Natural killer cell (primary cell): ENCODE data around the gene ZNF75A. TPM values are rescaled to one million over a fixed set of nuclear protein-coding genes. Genes with fewer than 3 reads are reported as not detected.

ENCODE experiments used
- ATAC-seq, 3 donors: fragments of 150-1000 bp in 2 of 3; fragments of 200-7000 bp in 1 of 3; cut with Tn5 transposase; 1 replicate in 1 of 3; 2 replicates in 2 of 3; pipeline ENCODE4 v1.10.0; 2021; ENCODE audit warnings: mild to moderate bottlenecking in 2 of 3, moderate library complexity in 2 of 3
- DNase-seq, 2 donors: peaks; one replicate each; pipeline versions ENCODE4 v3.0.0 to v3.0.0-alpha.2; 2013 to 2021; ENCODE audit warnings: mixed read lengths in 1 of 2
- H3K27ac ChIP-seq: one replicate; pipeline ENCODE4 v1.5.1; 2013; ENCODE audit warnings: mild to moderate bottlenecking, low read length
- H3K27me3 ChIP-seq: one replicate; pipeline ENCODE4 v1.6.1; 2013; ENCODE audit warnings: low read length; ENCODE audit not compliant: control insufficient read depth, insufficient read depth
- H3K36me3 ChIP-seq: one replicate; pipeline ENCODE4 v1.6.1; 2013; ENCODE audit warnings: low read length; ENCODE audit not compliant: control insufficient read depth, insufficient read depth
- H3K4me1 ChIP-seq: one replicate; pipeline ENCODE4 v1.6.1; 2013; ENCODE audit warnings: low read length; ENCODE audit not compliant: control insufficient read depth, insufficient read depth
- H3K4me3 ChIP-seq: one replicate; pipeline ENCODE4 v1.5.1; 2013; ENCODE audit warnings: low read length
- H3K9me3 ChIP-seq: one replicate; pipeline ENCODE4 v1.6.1; 2013; ENCODE audit warnings: low read length; ENCODE audit not compliant: control insufficient read depth, insufficient read depth
- H3K27ac Mint-ChIP-seq, 2 donors: one replicate each; pipeline ENCODE4 v1.8.0; 2022; ENCODE audit warnings: mild to moderate bottlenecking in 2 of 2, mixed read lengths in 2 of 2, moderate library complexity in 1 of 2
- H3K27me3 Mint-ChIP-seq, 2 donors: one replicate each; pipeline ENCODE4 v1.8.0; 2022; ENCODE audit warnings: low read depth in 2 of 2, mixed read lengths in 2 of 2
- H3K36me3 Mint-ChIP-seq: one replicate; pipeline ENCODE4 v1.8.0; 2022; ENCODE audit warnings: mixed read lengths
- H3K4me1 Mint-ChIP-seq, 2 donors: one replicate each; pipeline ENCODE4 v1.8.0; 2022; ENCODE audit warnings: mixed read lengths in 2 of 2
- H3K4me3 Mint-ChIP-seq: one replicate; pipeline ENCODE4 v1.8.0; 2022; ENCODE audit warnings: mild to moderate bottlenecking, moderate library complexity, mixed read lengths
- H3K9me3 Mint-ChIP-seq, 2 donors: one replicate each; pipeline ENCODE4 v1.8.0; 2022; ENCODE audit warnings: mixed read lengths in 2 of 2
- WGBS: methylation state at CpG from one replicate; pipeline ENCODE4 v1.1.7; 2013; ENCODE audit warnings: missing lambda C conversion rate; ENCODE audit not compliant: insufficient coverage; 5-methylcytosine and 5-hydroxymethylcytosine counted together
- intact Hi-C: fragments of 100-400 bp; cut with micrococcal nuclease; formaldehyde crosslinking; loops from one replicate; pipeline ENCODE4 v1.14.2; 2022
- total RNA-seq, 4 donors: library from RNA; stranded (reverse); fragments of 120-200 nt in 1 of 4; gene quantifications; one replicate each; pipeline versions ENCODE4 v1.2.3 to v1.2.4, GENCODE V29; 2013 to 2022
- TF ChIP-seq, protein P1 (sequence below): fragments of 200-600 bp; IDR thresholded peaks from one replicate; pipeline ENCODE4 v1.8.0; 2022; ENCODE audit warnings: antibody characterized with exemption

Gene ZNF75A
- total RNA-seq, 3 donors from 2014 or later (not counting 1 experiment from before 2014, with no cell fraction given) = 30.6 to 44.6 (median 39.0) TPM

DNA sequence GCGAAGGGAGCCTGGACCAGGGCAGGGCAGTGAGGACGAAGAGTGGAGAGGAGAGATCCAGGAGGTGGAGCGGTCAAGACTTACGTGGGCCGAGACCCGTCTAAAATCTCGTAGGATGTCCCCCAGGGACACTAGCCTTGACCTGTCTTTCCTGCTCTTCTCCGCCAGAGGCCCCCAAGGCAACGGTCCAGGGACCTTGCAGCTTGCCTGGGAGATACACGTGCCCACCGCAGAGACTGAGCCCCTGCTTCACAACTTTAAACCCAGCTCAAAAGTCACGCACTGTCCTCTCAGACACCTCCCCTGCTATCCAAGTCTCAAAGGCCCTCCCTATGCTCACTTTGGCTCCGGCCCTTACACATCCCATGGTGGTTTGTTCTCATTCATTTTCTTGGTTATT, 9.5 kb upstream of the ZNF75A start:
- peaks cover 7 to 22% of the 10 kb centered on the region in 2 donors for H3K9me3 Mint-ChIP-seq
- Histone ChIP-seq H3K36me3 (peaks cover 8% of the 10 kb centered on the region), H3K4me3 (no peak overlapping the region), H3K9me3 (peaks cover 56% of the 10 kb centered on the region), H3K27ac (no peak overlapping the region), H3K27me3 (no peaks in the 10 kb centered on the region), H3K4me1 (no peaks in the 10 kb centered on the region)
- H3K4me1 Mint-ChIP-seq = peaks cover 0 to 6% of the 10 kb centered on the region in 2 donors
- DNase-seq = no peak
- H3K27ac Mint-ChIP-seq = no peak overlapping the region
- no peak overlapping the region for H3K4me3 Mint-ChIP-seq
- peaks cover 61% of the 10 kb centered on the region for H3K36me3 Mint-ChIP-seq
- intact Hi-C loops = no loop called here
- no peak for ATAC-seq
- TF ChIP-seq, protein P1, sequence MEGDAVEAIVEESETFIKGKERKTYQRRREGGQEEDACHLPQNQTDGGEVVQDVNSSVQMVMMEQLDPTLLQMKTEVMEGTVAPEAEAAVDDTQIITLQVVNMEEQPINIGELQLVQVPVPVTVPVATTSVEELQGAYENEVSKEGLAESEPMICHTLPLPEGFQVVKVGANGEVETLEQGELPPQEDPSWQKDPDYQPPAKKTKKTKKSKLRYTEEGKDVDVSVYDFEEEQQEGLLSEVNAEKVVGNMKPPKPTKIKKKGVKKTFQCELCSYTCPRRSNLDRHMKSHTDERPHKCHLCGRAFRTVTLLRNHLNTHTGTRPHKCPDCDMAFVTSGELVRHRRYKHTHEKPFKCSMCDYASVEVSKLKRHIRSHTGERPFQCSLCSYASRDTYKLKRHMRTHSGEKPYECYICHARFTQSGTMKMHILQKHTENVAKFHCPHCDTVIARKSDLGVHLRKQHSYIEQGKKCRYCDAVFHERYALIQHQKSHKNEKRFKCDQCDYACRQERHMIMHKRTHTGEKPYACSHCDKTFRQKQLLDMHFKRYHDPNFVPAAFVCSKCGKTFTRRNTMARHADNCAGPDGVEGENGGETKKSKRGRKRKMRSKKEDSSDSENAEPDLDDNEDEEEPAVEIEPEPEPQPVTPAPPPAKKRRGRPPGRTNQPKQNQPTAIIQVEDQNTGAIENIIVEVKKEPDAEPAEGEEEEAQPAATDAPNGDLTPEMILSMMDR = no peak
- no peaks in the 10 kb centered on the region for H3K27me3 Mint-ChIP-seq
- WGBS = 94% methylated on average over 13 of the region's 13 CpGs

DNA sequence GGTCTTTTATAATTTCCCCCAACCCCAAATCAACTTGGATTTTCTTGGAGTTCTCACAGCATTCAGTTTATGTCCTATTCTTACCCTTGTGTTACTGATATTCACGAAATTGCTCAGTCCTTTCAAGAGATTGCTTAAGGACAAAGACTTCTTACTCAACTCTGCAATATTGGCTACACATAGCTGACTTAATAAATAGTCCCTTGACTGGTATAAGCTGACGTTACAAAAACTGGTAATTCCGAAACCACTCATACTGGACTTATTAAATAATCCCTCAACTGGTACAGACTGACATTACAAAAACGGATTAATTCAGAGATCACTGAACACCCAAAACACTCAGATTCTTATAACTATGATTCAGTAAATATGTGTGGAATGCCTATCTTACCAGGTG, 927 bp upstream of the ZNF75A start:
- H3K9me3 ChIP-seq = peaks cover 33% of the 10 kb centered on the region
- peaks cover 6 to 22% of the 10 kb centered on the region in 2 donors for H3K9me3 Mint-ChIP-seq
- peaks cover 37% of the 10 kb centered on the region for H3K36me3 Mint-ChIP-seq
- no peak for ATAC-seq
- H3K4me3 Mint-ChIP-seq = peak overlapping the region; percentile 76
- intact Hi-C loops = loop anchor here (10.0 kb wide), 1 partner anchor 60 kb away; no protein-coding TSS in a partner anchor
- WGBS = 82% methylated on average over 3 of the region's 4 CpGs
- peak overlapping the region; percentile 89 for H3K27ac ChIP-seq
- DNase-seq = no peak
- H3K4me3 ChIP-seq = peak overlapping the region; percentile 74
- TF ChIP-seq, protein P1 = no peak
- H3K27ac Mint-ChIP-seq = peak overlapping the region; percentile 81 to 84
- H3K27me3 Mint-ChIP-seq = no peaks in the 10 kb centered on the region
- no peaks in the 10 kb centered on the region for H3K27me3 ChIP-seq
- peaks cover 13% of the 10 kb centered on the region for H3K36me3 ChIP-seq
- peaks cover 20% of the 10 kb centered on the region for H3K4me1 ChIP-seq
- H3K4me1 Mint-ChIP-seq = peaks cover 11 to 21% of the 10 kb centered on the region in 2 donors

DNA sequence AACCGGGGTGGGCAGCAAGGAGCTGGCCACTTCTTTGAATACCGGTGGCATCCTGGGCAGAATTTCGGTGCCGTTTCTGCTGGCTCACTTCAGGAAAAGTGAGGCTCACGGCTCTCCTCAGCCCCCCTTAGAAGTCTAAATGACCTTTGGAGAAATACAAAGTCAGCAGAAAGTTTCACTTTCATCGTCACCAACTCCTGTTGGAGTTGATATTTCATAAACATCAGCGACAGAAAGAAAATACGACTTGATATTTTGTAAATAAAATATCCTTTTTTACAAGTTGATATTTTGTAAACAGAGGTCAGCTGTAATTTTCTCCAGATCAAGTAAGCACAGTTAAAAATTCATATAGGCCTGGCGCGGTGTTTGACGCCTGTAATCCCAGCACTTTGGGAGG, 781 bp downstream of the ZNF75A start:
- H3K4me1 ChIP-seq = peaks cover 20% of the 10 kb centered on the region
- peaks cover 7 to 16% of the 10 kb centered on the region in 2 donors for H3K9me3 Mint-ChIP-seq
- H3K27me3 ChIP-seq = no peaks in the 10 kb centered on the region
- 56% methylated on average over 10 of the region's 11 CpGs for WGBS
- peak overlapping the region; percentile 76 for H3K4me3 Mint-ChIP-seq
- H3K27ac ChIP-seq = peak overlapping the region; percentile 89
- peaks cover 11% of the 10 kb centered on the region for H3K36me3 ChIP-seq
- H3K9me3 ChIP-seq = peaks cover 40% of the 10 kb centered on the region
- no peak for ATAC-seq
- intact Hi-C loops = loop anchor here (10.0 kb wide), 1 partner anchor 59 kb away; no protein-coding TSS in a partner anchor
- TF ChIP-seq, protein P1 = no peak
- peaks cover 21% of the 10 kb centered on the region for H3K36me3 Mint-ChIP-seq
- peak overlapping the region; percentile 81 to 84 for H3K27ac Mint-ChIP-seq
- no peaks in the 10 kb centered on the region for H3K27me3 Mint-ChIP-seq
- no peak for DNase-seq
- peak overlapping the region; percentile 74 for H3K4me3 ChIP-seq
- peaks cover 11 to 21% of the 10 kb centered on the region in 2 donors for H3K4me1 Mint-ChIP-seq

- ATAC-seq = no peak
- H3K9me3 Mint-ChIP-seq = peaks cover 17 to 25% of the 10 kb centered on the region in 2 donors
- no peak overlapping the region for H3K27ac Mint-ChIP-seq
- H3K36me3 ChIP-seq = peaks cover 26% of the 10 kb centered on the region
- H3K27ac ChIP-seq = no peak overlapping the region
- H3K4me3 Mint-ChIP-seq = no peak overlapping the region
- peaks cover 65% of the 10 kb centered on the region for H3K36me3 Mint-ChIP-seq
- DNase-seq = no peak
- intact Hi-C loops = no loop called here
- H3K27me3 Mint-ChIP-seq = no peaks in the 10 kb centered on the region
- no peaks in the 10 kb centered on the region for H3K27me3 ChIP-seq
- H3K4me1 Mint-ChIP-seq = peaks cover 7 to 11% of the 10 kb centered on the region in 2 donors
- no peak overlapping the region for H3K4me3 ChIP-seq
- H3K9me3 ChIP-seq = peaks cover 74% of the 10 kb centered on the region
- H3K4me1 ChIP-seq = peaks cover 7% of the 10 kb centered on the region
- 99% methylated on average over 3 of the region's 4 CpGs for WGBS
- TF ChIP-seq, protein P1 = no peak
Observed at GRCh38 chr16:3311496-3311895, 6.2 kb downstream of the ZNF75A start.
